Small intestine (tissue), 7 donors: ENCODE measurements around the gene MAPK14. TPM values are rescaled to one million over a fixed set of nuclear protein-coding genes. Genes with fewer than 3 reads are reported as not detected.

Experiments used
- DNase-seq, 2 donors: peaks; one replicate each; pipeline versions ENCODE4 v3.0.0 to v3.0.0-alpha.2; 2013
- FAIRE-seq: peaks from 2 replicates; lab custom pipeline; 2012; peaks lifted over from hg19 to GRCh38; lab: Jason Lieb, UNC
- H3K27ac ChIP-seq, 3 donors: one replicate each; pipeline ENCODE4 v1.5.1; 2013; ENCODE audit warnings: low read length in 2 of 3, mild to moderate bottlenecking in 2 of 3, control low read depth in 1 of 3, inconsistent platforms in 1 of 3, low read depth in 1 of 3, moderate library complexity in 1 of 3
- H3K27me3 ChIP-seq, 3 donors: one replicate each; pipeline ENCODE4 v1.6.1; 2013; ENCODE audit warnings: low read length in 3 of 3, inconsistent platforms in 1 of 3; ENCODE audit not compliant: control insufficient read depth in 3 of 3, insufficient read depth in 3 of 3
- H3K36me3 ChIP-seq, 3 donors: one replicate each; pipeline ENCODE4 v1.6.1; 2013; ENCODE audit warnings: low read length in 3 of 3, inconsistent platforms in 1 of 3, low read depth in 1 of 3, mild to moderate bottlenecking in 1 of 3, moderate library complexity in 1 of 3; ENCODE audit not compliant: control insufficient read depth in 3 of 3, insufficient read depth in 2 of 3
- H3K4me1 ChIP-seq, 3 donors: one replicate each; pipeline ENCODE4 v1.6.1; 2013; ENCODE audit warnings: low read length in 2 of 3, inconsistent platforms in 1 of 3, low read depth in 1 of 3, mild to moderate bottlenecking in 1 of 3, moderate library complexity in 1 of 3; ENCODE audit not compliant: control insufficient read depth in 3 of 3, insufficient read depth in 2 of 3
- H3K4me3 ChIP-seq, 3 donors: one replicate each; pipeline ENCODE4 v1.5.1; 2013; ENCODE audit warnings: low read length in 3 of 3, control low read depth in 1 of 3, inconsistent platforms in 1 of 3, low read depth in 1 of 3, mild to moderate bottlenecking in 1 of 3, moderate library complexity in 1 of 3
- H3K9me3 ChIP-seq, 2 donors: one replicate each; pipeline ENCODE4 v1.6.1; 2013; ENCODE audit warnings: low read depth in 1 of 2, low read length in 1 of 2; ENCODE audit not compliant: control insufficient read depth in 2 of 2, insufficient read depth in 1 of 2
- WGBS, 3 donors: extraction: QIAGEN DNeasy Blood & Tissue Kit; methylation state at CpG; one replicate each; pipeline ENCODE4 v1.1.7; 2013; 5-methylcytosine and 5-hydroxymethylcytosine counted together
- polyA plus RNA-seq, 4 donors: library from polyadenylated mRNA; stranded (reverse) in 3 of 4; unstranded in 1 of 4; fragments of 200-250 nt in 3 of 4; fragments of 120-200 nt in 1 of 4; gene quantifications; one replicate each; pipeline versions ENCODE4 v1.2.1 to v1.2.3, GENCODE V29; 2013
- donor health status: healthy with polysubstance abuse.
- donor health status: control.
- donor health status: control.
- donor health status: Bipolar disorder and iron deficiency.
- donor health status: healthy.

Gene MAPK14
- polyA plus RNA-seq, 4 donors, result 22.4 to 72.3 (median 32.2) TPM

GRCh38 chr6:36118550-36119107 lies 91.0 kb downstream of the MAPK14 start:
- Histone ChIP-seq H3K4me1 (peaks cover 3 to 45% (median 4%) of the 10 kb centered on the region in 3 donors), H3K4me3 (no peak overlapping the region), H3K27me3 (no peaks in the 10 kb centered on the region), H3K9me3 (no peaks in the 10 kb centered on the region), H3K27ac (peak overlapping the region; percentile 42 to 86 (median 47)), H3K36me3 (peaks cover 0 to 23% (median 0%) of the 10 kb centered on the region in 3 donors)
- DNase-seq, result peak; percentile 81 to 87
- FAIRE-seq, result no peak
- WGBS, 3 donors, result 29 to 45% (median 36%) methylated on average over 4 of the region's 4 CpGs

- FAIRE-seq, result no peak
- peaks cover 3 to 48% (median 4%) of the 10 kb centered on the region in 3 donors for H3K4me1 ChIP-seq
- 71 to 81% (median 80%) methylated on average over 4 of the region's 4 CpGs for WGBS, 3 donors
- no peaks in the 10 kb centered on the region for H3K9me3 ChIP-seq
- peak overlapping the region in 1 of 3 donors; percentile 86 for H3K27ac ChIP-seq
- peaks cover 0 to 23% (median 0%) of the 10 kb centered on the region in 3 donors for H3K36me3 ChIP-seq
- DNase-seq, result no peak
- no peaks in the 10 kb centered on the region for H3K27me3 ChIP-seq
- no peak overlapping the region for H3K4me3 ChIP-seq
These were observed 91.6 kb downstream of the MAPK14 start for GRCh38 chr6:36119209-36119608.

DNA sequence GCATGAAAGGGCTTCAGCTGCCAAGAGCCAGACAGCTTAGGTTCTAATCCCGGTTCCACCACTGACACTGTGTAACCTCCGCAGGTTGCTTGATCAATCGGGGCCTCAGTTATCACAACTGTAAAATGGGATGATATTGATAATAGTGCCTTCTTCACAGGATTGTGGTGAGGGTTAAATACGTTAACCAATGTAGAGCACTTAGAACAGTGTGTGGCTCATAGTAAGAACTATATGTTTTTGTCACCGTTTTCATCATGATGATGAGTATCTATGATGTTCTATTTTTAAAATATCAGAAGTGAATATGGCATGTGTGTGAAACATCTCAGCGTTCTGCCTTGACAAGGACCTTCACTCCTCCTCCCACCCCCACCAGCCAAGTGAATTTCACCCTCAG lies 92.4 kb downstream of the MAPK14 start:
- Histone ChIP-seq H3K27ac (peak overlapping the region in 2 of 3 donors; percentile 70 to 87), H3K36me3 (peaks cover 0 to 20% (median 0%) of the 10 kb centered on the region in 3 donors), H3K27me3 (no peaks in the 10 kb centered on the region), H3K9me3 (no peaks in the 10 kb centered on the region), H3K4me3 (no peak overlapping the region), H3K4me1 (peaks cover 3 to 48% (median 4%) of the 10 kb centered on the region in 3 donors)
- WGBS, 3 donors, result 79 to 90% (median 82%) methylated on average over 6 of the region's 6 CpGs
- no peak for FAIRE-seq
- DNase-seq, result no peak

DNA sequence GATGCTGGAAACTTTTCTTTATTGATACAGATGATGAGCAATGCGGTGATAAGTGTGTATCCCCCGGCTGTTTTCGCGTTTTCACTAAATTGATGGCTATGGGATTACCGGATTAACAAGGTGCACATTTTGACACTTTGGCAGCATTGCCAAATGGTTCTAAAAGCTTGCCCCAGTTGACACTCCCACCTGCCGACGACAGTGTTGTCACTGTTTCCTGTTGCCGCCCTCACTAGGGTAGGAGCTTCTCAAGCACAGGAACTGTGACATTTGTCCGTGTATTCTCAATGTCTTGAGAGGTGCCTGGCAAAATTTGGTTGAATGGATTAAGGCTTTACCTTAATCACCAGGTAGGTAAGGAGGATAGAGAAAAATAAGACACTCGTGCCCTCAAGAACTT lies 92.9 kb downstream of the MAPK14 start:
- Histone ChIP-seq H3K27ac (peak overlapping the region; percentile 61 to 87 (median 82)), H3K27me3 (no peaks in the 10 kb centered on the region), H3K4me1 (peaks cover 3 to 48% (median 4%) of the 10 kb centered on the region in 3 donors), H3K36me3 (peaks cover 0 to 17% (median 0%) of the 10 kb centered on the region in 3 donors), H3K9me3 (no peaks in the 10 kb centered on the region), H3K4me3 (no peak overlapping the region)
- FAIRE-seq (no peak), DNase-seq (peak in 1 of 2 donors; percentile 61)
- WGBS, 3 donors, result 22 to 38% (median 27%) methylated on average over 10 of the region's 10 CpGs

DNA sequence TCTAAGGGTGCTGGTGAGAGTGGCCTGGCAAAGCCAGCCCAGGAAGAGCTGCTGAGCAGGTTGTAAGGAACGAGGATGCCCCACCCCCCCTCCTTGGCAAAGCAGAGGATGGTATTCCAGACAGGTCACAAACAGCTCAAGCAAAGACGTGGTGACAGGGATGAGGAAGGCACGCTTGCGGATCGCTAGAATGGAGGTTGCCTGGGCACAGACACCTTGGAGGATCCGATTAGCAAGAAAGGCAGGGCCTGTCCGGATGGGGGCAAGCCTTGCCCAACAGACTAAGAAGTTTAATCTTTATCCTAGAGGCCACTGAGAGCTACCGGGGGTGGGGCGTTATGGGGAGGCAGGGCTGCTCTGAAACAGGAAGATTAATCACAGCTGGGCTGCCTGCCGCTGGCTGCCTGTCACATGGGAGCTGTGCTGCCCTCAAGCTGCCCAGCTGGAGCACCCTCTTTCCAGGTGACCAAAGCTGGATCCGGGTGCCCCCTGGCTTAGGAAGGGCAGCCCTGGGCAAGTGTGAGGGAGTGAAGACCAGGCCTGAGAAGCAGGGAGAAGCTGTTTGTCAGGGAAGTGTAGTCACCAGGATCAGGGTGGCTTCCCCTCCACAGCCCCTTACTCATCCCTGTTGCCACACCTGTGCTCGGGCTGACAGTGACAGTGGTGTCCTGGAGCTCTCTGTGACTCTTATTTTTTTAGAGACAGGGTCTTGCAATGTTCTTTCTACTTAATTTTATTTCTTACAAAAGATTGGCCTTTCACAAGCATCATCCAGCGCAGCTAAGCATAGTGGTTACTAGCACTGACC lies 93.6 kb downstream of the MAPK14 start:
- Histone ChIP-seq H3K4me3 (no peak overlapping the region), H3K9me3 (no peaks in the 10 kb centered on the region), H3K27me3 (no peaks in the 10 kb centered on the region), H3K36me3 (peaks cover 0 to 14% (median 0%) of the 10 kb centered on the region in 3 donors), H3K4me1 (peaks cover 3 to 48% (median 4%) of the 10 kb centered on the region in 3 donors), H3K27ac (peak overlapping the region; percentile 61 to 87 (median 82))
- DNase-seq (peak; percentile 80 to 81), FAIRE-seq (no peak)
- 19 to 27% (median 26%) methylated on average over 13 of the region's 13 CpGs for WGBS, 3 donors

DNA sequence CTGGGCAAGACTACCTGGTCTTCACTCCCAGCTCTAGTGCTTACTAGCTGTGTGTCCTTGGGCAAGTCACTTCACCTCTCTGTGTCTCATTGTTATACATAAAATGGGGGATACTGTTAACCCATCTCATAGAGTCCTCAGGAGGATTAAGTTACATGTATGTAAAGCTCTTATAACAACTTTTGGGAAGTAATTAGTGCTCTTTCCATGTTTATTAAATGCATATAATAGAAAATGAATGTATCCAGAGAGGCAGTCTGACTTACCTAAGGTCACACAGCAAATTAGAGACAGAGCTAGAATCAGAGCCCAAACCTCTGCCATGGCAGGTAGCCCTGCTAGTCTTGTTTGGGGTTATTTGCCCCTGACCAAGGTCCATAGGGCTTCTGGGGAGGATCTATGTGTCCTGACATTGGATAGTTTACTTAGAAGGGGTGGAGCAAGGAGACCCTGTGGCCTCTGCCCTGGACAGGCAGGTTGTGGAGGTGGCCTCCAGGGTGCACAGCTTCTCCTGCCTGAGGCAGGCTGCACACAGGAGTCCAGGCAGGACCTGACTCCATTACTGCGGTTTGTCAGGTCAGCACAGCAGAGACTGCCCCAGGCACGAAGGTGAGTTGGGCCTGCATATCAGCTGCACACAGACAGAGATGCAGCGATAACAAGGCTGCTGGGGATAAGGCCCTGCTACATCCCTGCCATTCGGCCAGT lies 94.3 kb downstream of the MAPK14 start:
- Histone ChIP-seq H3K36me3 (peaks cover 0 to 13% (median 0%) of the 10 kb centered on the region in 3 donors), H3K4me3 (no peak overlapping the region), H3K4me1 (peaks cover 3 to 48% (median 4%) of the 10 kb centered on the region in 3 donors), H3K9me3 (no peaks in the 10 kb centered on the region), H3K27ac (peak overlapping the region; percentile 34 to 87 (median 61)), H3K27me3 (no peaks in the 10 kb centered on the region)
- WGBS, 3 donors, result 77 to 90% (median 85%) methylated on average over 4 of the region's 4 CpGs
- DNase-seq (no peak), FAIRE-seq (no peak)

DNA sequence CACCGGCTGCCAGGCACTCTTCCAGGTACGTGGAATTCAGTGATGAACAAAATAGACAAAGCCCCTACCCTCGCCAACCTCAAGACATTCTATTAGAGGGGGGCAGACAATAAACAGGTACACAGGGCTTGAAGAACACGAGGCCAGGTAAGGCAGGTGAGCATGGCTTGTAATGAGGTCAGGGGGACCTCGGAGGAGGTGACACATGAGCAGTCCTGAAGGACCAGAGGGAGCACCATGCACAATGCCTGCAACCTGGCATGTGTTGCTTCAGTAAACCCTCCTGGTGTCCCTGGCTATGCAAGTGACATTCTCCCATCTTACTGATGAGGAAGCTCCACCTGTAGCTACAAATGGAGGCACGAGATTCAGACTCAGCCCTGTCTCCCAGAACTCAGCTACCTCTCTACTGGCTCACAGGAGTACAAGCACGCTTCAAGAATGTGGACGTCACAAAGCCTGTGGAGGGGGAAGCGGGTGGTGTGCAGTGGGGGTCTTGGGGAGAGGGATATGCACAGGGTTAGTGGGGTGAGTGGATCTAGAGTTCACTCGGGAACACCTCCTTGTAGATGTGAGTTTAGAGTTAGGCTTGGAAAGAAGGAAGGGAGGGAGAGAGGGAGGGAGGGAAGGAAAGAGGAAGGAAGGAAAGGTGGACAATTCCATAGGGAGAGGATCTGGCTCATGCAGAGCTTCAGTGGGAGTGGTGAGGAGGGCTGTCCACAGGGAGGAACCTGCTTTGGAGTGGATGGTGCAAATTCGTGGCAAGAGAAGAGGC lies 95.1 kb downstream of the MAPK14 start:
- Histone ChIP-seq H3K9me3 (no peaks in the 10 kb centered on the region), H3K4me1 (peaks cover 3 to 50% (median 4%) of the 10 kb centered on the region in 3 donors), H3K27ac (no peak overlapping the region), H3K4me3 (no peak overlapping the region), H3K36me3 (peaks cover 0 to 10% (median 0%) of the 10 kb centered on the region in 3 donors), H3K27me3 (no peaks in the 10 kb centered on the region)
- FAIRE-seq (no peak), DNase-seq (no peak)
- 79 to 87% (median 84%) methylated on average over 11 of the region's 11 CpGs for WGBS, 3 donors
